Measurements from ENCODE around the gene ZNRF3. TPM values are rescaled to one million over a fixed set of nuclear protein-coding genes. Genes with fewer than 3 reads are reported as not detected.

ZNRF3 gene
- total and polyA plus RNA-seq, 8 donors = 8.8 to 30.4 (median 27.2) TPM

DNA sequence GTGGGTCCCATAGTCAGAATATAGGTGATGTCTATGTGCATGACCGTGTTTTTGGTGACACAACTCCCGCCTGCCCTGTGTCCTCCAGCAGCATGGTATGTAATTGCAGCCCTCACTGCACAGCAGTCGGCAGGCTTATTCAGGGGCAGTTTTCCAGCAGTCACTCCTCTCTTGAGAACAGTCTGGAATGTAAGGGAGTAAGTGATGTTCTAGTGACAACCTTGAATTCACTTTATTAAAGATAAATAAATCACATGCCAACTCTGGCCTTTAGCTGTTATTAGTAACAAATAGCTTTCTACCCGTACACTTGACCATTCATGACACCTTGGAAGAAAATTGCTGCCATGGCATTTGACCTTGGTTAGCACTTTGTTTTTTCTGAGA is 27.9 kb downstream of the ZNRF3 start:
- H3K27ac ChIP-seq = peak overlapping the region; percentile 51 to 62
- DNase-seq = no peak
- H3K36me3 ChIP-seq = no peaks in the 10 kb centered on the region
- ATAC-seq = peak; percentile 78
- intact Hi-C loops (cut with DNase I) = no loop called here
- H3K4me1 ChIP-seq = peaks cover 0 to 20% of the 10 kb centered on the region in 2 donors
- no peaks in the 10 kb centered on the region for H3K9me3 ChIP-seq
- no peak overlapping the region for H3K4me3 ChIP-seq
- TF ChIP-seq CTCF (IDR thresholded peaks at IDR 0.05) = no peak
- H3K27me3 ChIP-seq = no peaks in the 10 kb centered on the region

DNA sequence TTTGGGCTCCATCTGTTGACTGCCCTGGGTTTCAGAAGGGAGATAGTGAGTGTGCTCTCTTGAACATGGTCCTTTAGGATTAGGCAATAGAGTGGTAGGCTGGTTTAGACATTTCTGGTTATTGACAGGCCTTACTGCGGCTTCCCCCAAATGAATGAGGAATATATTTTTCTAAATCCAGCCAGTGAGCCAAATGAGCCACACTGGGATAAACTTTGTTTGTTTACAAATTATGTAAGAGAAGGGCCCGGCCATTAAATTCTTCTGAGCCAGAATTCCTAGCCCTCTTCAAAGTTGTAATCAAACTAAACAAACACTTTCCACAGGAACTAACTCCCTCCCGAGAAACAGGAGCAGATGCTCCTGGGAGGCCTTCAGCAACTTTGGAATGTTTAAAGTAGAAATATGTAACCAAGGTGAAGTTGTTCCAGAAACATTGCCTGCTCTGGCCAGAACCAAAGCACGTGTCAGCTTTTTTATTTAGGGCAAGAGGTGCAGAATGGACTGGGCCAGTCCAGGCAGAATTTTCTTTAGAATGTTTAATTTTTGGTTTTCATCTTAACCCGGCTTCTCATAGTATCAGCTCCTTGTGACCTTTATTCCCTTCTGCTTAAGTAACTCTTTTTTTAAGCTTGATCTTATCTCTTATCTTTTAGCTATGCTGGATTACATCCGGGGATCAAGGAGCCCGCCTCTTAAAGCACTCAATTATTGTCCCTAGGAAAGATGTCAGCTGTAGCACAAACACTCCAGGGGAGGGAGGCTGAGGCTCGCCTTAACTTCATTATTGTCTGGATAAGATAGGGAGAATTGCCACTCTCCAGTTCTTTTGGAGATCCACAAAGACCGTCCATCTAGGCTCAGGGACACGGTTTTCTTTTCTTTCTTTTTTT is 28.7 kb downstream of the ZNRF3 start:
- Histone ChIP-seq H3K9me3 (no peaks in the 10 kb centered on the region), H3K36me3 (no peaks in the 10 kb centered on the region), H3K27me3 (no peaks in the 10 kb centered on the region), H3K27ac (peak overlapping the region; percentile 51 to 62), H3K4me3 (no peak overlapping the region), H3K4me1 (peaks cover 4 to 23% of the 10 kb centered on the region in 2 donors)
- ATAC-seq (peak; percentile 83), DNase-seq (peak in 2 of 4 donors; percentile 61 to 63)
- no peak for TF ChIP-seq CTCF (IDR thresholded peaks at IDR 0.05)
- intact Hi-C loops (cut with DNase I) = no loop called here

GRCh38 chr22:28914201-28914600 is 30.8 kb downstream of the ZNRF3 start:
- no peaks in the 10 kb centered on the region for H3K27me3 ChIP-seq
- no peaks in the 10 kb centered on the region for H3K36me3 ChIP-seq
- intact Hi-C loops (cut with DNase I) = no loop called here
- no peak for TF ChIP-seq CTCF (IDR thresholded peaks at IDR 0.05)
- H3K27ac ChIP-seq = no peak overlapping the region
- H3K4me1 ChIP-seq = peaks cover 19 to 39% of the 10 kb centered on the region in 2 donors
- DNase-seq = no peak
- H3K9me3 ChIP-seq = no peaks in the 10 kb centered on the region
- no peak for ATAC-seq
- no peak overlapping the region for H3K4me3 ChIP-seq

DNA sequence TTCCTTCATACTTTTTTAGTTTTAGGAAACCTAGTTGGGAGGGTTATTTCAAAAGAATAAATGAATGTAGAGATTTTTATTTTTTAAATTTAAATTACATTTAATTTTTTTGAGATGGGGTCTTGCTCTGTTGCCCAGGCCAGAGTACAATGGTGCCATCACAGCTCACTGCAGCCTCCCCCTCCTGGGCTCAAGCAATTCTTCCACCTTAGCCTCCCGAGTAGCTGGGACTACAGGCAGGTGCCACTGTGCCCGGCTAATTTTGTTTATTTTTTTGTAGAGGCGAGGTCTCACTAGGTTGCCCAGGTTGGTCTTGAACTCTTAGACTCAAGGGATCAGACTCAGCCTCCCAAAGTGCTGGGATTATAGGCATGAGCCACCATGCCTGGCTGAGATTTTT is 32.6 kb downstream of the ZNRF3 start:
- ATAC-seq (no peak), DNase-seq (no peak)
- Histone ChIP-seq H3K27ac (peak overlapping the region in 1 of 2 donors; percentile 18), H3K4me1 (peaks cover 19 to 33% of the 10 kb centered on the region in 2 donors), H3K36me3 (no peaks in the 10 kb centered on the region), H3K27me3 (no peaks in the 10 kb centered on the region), H3K9me3 (no peaks in the 10 kb centered on the region), H3K4me3 (no peak overlapping the region)
- intact Hi-C loops (cut with DNase I) = no loop called here
- no peak for TF ChIP-seq CTCF (IDR thresholded peaks at IDR 0.05)

DNA sequence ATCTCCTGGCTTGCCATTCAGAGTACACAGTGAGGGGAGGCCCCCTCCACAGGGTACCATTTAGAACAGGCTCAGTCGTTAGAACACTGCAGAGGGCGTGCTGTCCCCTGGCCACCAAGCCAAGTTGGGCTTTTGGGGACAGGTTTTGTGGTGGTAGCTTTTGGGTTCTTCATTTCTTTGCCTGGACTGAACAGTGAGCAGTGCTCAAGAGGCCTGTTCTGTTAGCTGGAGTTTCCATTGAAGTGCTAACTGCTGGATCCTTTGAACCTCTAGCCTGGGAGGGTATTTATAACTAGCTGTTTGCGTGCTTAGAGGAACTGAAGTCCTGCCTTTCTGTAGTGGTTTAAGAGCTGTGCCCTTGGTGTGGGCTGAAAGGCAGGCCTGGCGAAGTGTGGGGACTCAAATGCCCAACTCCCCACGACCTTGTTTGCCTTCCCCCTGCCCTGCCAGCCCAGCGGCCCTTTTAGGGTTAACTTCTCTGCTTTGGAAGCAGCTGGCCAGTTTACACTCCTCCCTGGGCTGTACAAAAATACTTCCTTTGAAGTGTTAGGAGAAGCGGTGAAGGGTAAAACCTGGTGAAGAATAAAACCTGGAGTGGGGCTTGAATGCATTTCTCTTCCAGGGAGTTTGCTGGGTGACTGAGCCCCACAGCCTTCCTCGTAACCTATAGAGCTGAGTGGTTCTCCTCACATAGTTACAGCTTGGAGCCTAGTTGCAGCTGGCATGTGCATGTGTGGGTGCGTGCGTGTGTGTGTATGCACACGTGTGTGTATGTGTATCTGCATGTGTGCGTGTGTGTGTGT is 34.6 kb downstream of the ZNRF3 start:
- ATAC-seq (peak; percentile 86), DNase-seq (peak in 3 of 4 donors; percentile 45 to 80 (median 62))
- Histone ChIP-seq H3K36me3 (no peaks in the 10 kb centered on the region), H3K27me3 (no peaks in the 10 kb centered on the region), H3K4me3 (no peak overlapping the region), H3K9me3 (no peaks in the 10 kb centered on the region), H3K4me1 (peaks cover 30 to 34% of the 10 kb centered on the region in 2 donors), H3K27ac (peak overlapping the region; percentile 53 to 65)
- intact Hi-C loops (cut with DNase I) = no loop called here
- no peak for TF ChIP-seq CTCF (IDR thresholded peaks at IDR 0.05)
